Mononuclear cell (primary cell): ENCODE measurements around the gene AGFG1. TPM values are rescaled to one million over a fixed set of nuclear protein-coding genes. Genes with fewer than 3 reads are reported as not detected.

Source experiments
- H3K27me3 ChIP-seq: 2 replicates; pipeline ENCODE4 v1.6.0; 2011; ENCODE audit warnings: low read length, control low read depth; ENCODE audit not compliant: insufficient read depth
- H3K4me1 ChIP-seq: 2 replicates; pipeline ENCODE4 v1.5.1; 2011; ENCODE audit warnings: mild to moderate bottlenecking, low read length, control low read depth; ENCODE audit not compliant: insufficient read depth
- H3K4me3 ChIP-seq: 2 replicates; pipeline ENCODE4 v1.5.1; 2011; ENCODE audit warnings: mild to moderate bottlenecking, low read length, moderate library complexity
- H3K9me3 ChIP-seq: 2 replicates; pipeline ENCODE4 v1.5.1; 2011; ENCODE audit warnings: low read depth, mild to moderate bottlenecking, control low read depth, low read length
- total RNA-seq: library from RNA; depleted of rRNA; stranded (reverse); fragments of >200 nt; gene quantifications from one replicate; pipeline ENCODE4 v1.2.3, GENCODE V29; 2012

Gene AGFG1
- total RNA-seq, 1 donor, result 86.6 TPM

- peak overlapping the region; percentile 64 for H3K4me3 ChIP-seq
- H3K27me3 ChIP-seq, result no peaks in the 10 kb centered on the region
- H3K9me3 ChIP-seq, result no peaks in the 10 kb centered on the region
- peaks cover 23% of the 10 kb centered on the region for H3K4me1 ChIP-seq
Observed at GRCh38 chr2:227473122-227473461, 1.1 kb downstream of the AGFG1 start.

GRCh38 chr2:227473806-227474205 lies 1.9 kb downstream of the AGFG1 start:
- peaks cover 23% of the 10 kb centered on the region for H3K4me1 ChIP-seq
- no peak overlapping the region for H3K4me3 ChIP-seq

DNA sequence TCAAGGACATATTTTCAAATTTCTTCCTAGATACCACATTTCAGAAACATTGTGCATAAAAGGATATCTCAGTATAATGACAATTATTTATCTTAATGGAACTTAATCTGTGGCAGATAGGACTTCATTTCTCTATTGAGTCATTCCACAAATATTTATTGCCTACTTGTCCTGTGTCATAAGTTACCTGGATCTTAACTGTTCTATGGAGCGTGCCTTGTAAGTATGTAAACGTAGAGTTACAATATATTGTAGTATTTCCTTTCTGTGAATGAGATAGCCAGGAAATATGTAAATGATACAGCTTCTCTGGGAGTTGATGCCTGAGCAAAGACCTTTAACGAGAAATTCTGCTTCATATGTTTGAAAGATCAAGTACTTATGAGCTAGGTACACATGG lies 2.5 kb downstream of the AGFG1 start:
- no peaks in the 10 kb centered on the region for H3K9me3 ChIP-seq
- H3K4me3 ChIP-seq, result no peak overlapping the region
- peaks cover 23% of the 10 kb centered on the region for H3K4me1 ChIP-seq
- H3K27me3 ChIP-seq, result no peaks in the 10 kb centered on the region

More at GRCh38 chr2:227473806-227474205, 1.9 kb downstream of the AGFG1 start:
- Histone ChIP-seq H3K9me3 (no peaks in the 10 kb centered on the region), H3K27me3 (no peaks in the 10 kb centered on the region)

DNA sequence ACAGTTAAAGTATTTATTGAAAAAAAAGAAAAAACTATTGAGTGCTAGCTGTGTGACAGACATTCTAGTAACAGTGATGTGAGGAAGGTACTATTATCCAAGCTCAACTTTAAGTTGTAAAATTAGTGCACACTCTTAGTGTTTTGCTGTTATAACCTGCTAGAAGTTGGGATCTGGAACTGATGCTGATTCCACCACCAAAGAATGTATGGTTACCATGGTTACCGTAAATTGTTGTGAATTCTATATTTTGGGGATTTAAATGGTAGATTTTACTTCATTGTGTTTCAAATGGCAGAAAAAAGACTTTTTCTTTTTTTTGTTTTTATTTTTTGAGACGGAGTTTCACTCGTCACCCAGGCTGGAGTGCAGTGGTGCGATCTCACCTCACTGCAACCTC lies 5.3 kb downstream of the AGFG1 start:
- peaks cover 35% of the 10 kb centered on the region for H3K4me1 ChIP-seq
- no peaks in the 10 kb centered on the region for H3K27me3 ChIP-seq
- H3K4me3 ChIP-seq, result no peak overlapping the region
- no peaks in the 10 kb centered on the region for H3K9me3 ChIP-seq

DNA sequence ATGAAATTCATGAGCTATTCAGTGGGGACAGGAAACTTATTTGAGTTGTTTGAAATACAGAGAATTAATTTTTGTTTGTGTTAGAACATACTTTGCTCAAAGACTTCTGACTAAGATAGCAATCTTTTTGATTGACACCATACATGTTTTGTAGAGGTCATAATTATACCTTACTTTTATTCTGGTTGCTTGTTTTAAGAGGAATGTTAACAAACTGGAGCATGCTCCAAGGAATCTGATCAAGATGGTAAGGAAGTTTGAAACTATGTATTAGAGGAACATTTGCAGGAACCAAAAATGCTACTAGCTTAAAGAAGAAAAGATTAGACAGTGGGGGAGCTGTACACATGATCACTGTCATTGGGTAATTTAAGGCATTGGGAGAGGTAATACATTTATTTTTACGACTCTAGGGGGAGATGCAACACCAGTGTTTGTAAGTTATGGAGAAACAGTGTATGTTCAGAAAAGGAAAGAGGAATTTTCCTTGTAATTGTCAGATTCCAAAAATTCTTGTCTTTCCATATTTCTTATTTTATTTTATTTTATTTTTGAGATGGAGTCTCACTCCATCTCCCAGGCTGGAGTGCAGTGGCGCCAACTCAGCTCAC lies 8.0 kb downstream of the AGFG1 start:
- Histone ChIP-seq H3K4me1 (peaks cover 39% of the 10 kb centered on the region), H3K4me3 (no peak overlapping the region)

DNA sequence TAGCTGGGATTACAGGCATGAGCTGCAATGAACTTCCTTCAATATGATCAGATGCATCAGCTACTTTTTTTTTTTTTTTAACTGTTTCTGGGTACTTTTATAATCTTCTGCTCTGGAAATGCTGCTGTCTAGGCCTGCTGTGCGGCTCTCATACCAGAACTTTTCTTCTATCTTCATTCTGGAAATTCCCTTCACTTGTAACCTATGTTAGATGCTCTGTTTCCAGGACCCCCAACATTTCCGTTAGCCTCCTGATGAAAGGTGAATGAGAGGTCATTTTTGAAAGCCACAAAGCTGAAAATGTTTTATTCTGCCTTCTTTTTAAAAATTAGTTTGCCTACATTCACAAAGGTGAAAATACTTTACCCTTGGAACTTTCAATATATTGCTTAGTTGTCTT lies 8.6 kb downstream of the AGFG1 start:
- H3K4me3 ChIP-seq, result no peak overlapping the region
- no peaks in the 10 kb centered on the region for H3K27me3 ChIP-seq
- H3K4me1 ChIP-seq, result peaks cover 34% of the 10 kb centered on the region
- no peaks in the 10 kb centered on the region for H3K9me3 ChIP-seq

More for the DNA sequence above, 8.0 kb downstream of the AGFG1 start:
- no peaks in the 10 kb centered on the region for H3K27me3 ChIP-seq
- no peaks in the 10 kb centered on the region for H3K9me3 ChIP-seq

DNA sequence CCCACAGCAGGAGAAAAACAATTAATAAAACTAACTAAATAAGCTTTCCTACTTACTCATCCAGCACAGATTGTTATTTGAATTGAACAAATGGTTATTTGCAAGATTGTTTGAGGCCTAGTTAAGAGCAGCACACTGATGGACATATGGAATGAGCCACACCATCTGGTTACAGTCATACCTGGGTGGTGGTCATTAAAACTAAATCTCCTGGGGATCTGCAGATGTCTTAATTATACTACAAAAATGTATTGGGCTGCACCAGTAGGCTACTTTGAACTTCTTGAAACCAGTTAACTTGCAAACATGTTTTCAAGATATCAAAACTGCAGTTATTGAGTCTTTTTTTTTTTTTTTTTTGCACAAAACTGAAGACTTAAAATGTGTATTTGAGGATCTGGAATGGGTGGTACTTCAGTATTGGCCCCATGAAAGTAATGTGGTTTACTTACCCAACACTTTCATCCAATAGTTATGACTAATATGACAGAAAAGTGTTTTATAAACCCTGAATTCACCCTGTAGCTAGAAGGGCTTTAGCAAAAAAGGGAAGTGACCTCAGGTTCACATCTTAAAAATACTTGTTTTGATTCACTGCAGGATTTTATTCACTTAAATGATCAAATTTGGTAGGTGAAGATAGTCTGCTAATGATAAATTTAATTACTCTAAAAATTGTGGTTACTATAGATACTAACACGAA lies 10.8 kb downstream of the AGFG1 start:
- H3K4me3 ChIP-seq, result no peak overlapping the region
- H3K4me1 ChIP-seq, result peaks cover 37% of the 10 kb centered on the region
- no peaks in the 10 kb centered on the region for H3K9me3 ChIP-seq
- no peaks in the 10 kb centered on the region for H3K27me3 ChIP-seq

GRCh38 chr2:227485429-227485828 lies 13.5 kb downstream of the AGFG1 start:
- Histone ChIP-seq H3K9me3 (no peaks in the 10 kb centered on the region), H3K4me1 (peaks cover 48% of the 10 kb centered on the region), H3K4me3 (no peak overlapping the region), H3K27me3 (no peaks in the 10 kb centered on the region)

- peaks cover 43% of the 10 kb centered on the region for H3K4me1 ChIP-seq
- no peaks in the 10 kb centered on the region for H3K27me3 ChIP-seq
- no peak overlapping the region for H3K4me3 ChIP-seq
- no peaks in the 10 kb centered on the region for H3K9me3 ChIP-seq
Observed at GRCh38 chr2:227486688-227487087, 14.7 kb downstream of the AGFG1 start.

GRCh38 chr2:227488045-227488444 lies 16.1 kb downstream of the AGFG1 start:
- Histone ChIP-seq H3K4me1 (peaks cover 32% of the 10 kb centered on the region), H3K4me3 (no peak overlapping the region), H3K27me3 (no peaks in the 10 kb centered on the region)

DNA sequence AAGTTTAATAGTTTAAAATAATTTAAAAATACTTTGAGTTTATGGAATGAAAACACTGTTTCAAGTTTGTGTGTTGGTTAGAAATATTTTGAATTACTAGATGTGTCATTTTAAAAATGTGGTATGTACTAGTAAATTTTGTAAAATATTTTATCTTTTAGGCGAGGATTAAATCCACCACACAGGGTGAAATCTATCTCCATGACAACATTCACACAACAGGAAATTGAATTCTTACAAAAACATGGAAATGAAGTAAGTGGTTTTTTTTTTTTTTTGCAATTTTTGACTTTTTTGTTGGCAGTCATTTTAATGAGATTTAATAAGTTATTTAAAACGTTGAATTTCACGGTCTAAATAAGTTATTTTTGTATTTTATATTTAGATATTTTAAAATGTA lies 19.4 kb downstream of the AGFG1 start:
- Histone ChIP-seq H3K9me3 (no peaks in the 10 kb centered on the region), H3K4me3 (no peak overlapping the region), H3K27me3 (no peaks in the 10 kb centered on the region), H3K4me1 (peaks cover 25% of the 10 kb centered on the region)

More at GRCh38 chr2:227488045-227488444, 16.1 kb downstream of the AGFG1 start:
- no peaks in the 10 kb centered on the region for H3K9me3 ChIP-seq

DNA sequence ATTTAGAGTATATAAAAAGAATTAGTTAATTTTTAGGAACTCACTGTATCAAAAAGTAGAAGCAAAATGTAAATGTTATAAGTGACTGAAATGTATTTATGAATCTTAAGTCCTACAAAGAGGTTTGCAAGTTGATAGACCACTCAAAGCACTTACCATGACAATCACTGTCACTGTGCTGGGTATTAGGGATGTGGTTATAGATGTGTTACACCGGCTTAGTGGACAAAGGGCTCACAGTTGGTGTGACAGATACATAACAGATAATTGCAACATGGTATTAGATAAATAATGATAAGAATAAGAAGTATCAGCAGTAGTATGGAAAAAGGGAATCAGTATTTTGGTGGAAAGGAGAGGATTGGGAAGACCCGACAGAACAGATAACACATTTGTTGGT lies 21.6 kb downstream of the AGFG1 start:
- H3K4me3 ChIP-seq, result no peak overlapping the region
- H3K27me3 ChIP-seq, result no peaks in the 10 kb centered on the region
- H3K9me3 ChIP-seq, result no peaks in the 10 kb centered on the region
- peaks cover 18% of the 10 kb centered on the region for H3K4me1 ChIP-seq

DNA sequence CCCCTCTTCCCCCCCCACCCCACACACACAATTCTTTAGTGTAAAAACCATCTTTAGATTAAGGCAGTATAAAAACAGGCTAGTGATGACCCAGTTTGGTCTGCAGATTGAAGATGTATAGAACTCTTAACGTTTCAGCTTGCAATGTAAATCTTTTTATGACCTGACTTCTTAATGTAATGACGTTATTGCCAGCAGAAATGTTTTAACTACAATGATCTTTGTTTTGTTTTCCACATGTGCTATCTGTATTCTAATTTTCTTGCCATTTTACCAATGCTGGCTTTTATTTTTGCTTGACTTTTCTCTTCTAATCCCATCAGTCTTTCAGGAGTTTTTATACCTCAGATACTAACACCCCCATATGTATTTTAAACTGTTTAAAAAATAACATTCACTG lies 25.2 kb downstream of the AGFG1 start:
- H3K27me3 ChIP-seq, result no peaks in the 10 kb centered on the region
- H3K4me3 ChIP-seq, result no peak overlapping the region
- H3K4me1 ChIP-seq, result peaks cover 6% of the 10 kb centered on the region
- no peaks in the 10 kb centered on the region for H3K9me3 ChIP-seq

GRCh38 chr2:227499627-227500300 lies 27.8 kb downstream of the AGFG1 start:
- Histone ChIP-seq H3K4me3 (no peak overlapping the region), H3K9me3 (no peaks in the 10 kb centered on the region), H3K27me3 (no peaks in the 10 kb centered on the region), H3K4me1 (peaks cover 21% of the 10 kb centered on the region)

GRCh38 chr2:227500301-227500630 lies 28.3 kb downstream of the AGFG1 start:
- no peaks in the 10 kb centered on the region for H3K27me3 ChIP-seq

More at GRCh38 chr2:227500301-227500630, 28.3 kb downstream of the AGFG1 start:
- Histone ChIP-seq H3K4me3 (no peak overlapping the region), H3K4me1 (peaks cover 21% of the 10 kb centered on the region), H3K9me3 (no peaks in the 10 kb centered on the region)
